Measurements from ENCODE around the gene CD9.
"Not testable (repeated sequence)": the region's sequence is repeated elsewhere in the genome, so short reads cannot be mapped to it uniquely, and the experiment has no call there.

The CD9 gene, protein sequence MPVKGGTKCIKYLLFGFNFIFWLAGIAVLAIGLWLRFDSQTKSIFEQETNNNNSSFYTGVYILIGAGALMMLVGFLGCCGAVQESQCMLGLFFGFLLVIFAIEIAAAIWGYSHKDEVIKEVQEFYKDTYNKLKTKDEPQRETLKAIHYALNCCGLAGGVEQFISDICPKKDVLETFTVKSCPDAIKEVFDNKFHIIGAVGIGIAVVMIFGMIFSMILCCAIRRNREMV
- 2.7 to 4.1 reads per million in 2 donors for total RNA-seq

DNA sequence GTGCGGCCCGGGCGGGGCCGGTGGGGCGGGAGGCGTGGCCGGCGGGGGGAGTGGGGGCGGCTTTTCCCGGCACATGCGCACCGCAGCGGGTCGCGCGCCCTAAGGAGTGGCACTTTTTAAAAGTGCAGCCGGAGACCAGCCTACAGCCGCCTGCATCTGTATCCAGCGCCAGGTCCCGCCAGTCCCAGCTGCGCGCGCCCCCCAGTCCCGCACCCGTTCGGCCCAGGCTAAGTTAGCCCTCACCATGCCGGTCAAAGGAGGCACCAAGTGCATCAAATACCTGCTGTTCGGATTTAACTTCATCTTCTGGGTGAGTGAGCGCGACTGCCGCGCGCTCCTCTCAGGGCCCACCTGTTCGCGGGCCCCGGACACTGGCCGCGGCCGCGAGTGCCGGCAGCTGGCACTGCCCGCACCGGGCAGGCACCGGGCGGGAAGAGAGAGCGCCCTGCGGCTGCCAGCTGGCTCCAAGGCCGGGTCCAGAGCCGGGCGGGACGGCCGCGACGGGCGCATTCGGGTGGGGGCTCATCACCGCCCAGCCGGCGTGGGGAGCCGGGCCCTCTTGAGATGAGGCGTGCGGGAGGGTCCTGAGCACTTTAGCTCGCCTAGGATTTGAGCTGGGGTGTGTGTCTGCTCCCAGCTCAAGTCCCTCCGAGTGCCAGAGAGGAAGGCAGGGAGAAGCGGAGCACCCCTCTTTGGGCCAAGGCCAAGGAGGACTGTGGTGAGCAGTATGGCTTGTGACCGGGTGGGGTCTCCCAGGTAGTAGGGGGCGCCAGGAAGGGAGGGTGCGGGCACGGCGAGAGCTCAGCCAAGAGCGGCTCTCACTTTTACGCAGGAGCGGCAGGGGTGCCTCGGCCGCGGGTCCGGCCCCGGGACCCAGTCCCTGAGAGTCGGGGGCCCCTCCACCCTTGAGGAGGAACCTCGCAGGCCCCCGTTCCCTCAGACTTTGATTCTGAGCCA lies at the start of gene CD9:
TSS of gene CD9 (plus strand) at position 145 of the 957 bp plus-strand sequence. CDS start at position 245, 100 bp downstream.
- DNase-seq = no peak

DNA sequence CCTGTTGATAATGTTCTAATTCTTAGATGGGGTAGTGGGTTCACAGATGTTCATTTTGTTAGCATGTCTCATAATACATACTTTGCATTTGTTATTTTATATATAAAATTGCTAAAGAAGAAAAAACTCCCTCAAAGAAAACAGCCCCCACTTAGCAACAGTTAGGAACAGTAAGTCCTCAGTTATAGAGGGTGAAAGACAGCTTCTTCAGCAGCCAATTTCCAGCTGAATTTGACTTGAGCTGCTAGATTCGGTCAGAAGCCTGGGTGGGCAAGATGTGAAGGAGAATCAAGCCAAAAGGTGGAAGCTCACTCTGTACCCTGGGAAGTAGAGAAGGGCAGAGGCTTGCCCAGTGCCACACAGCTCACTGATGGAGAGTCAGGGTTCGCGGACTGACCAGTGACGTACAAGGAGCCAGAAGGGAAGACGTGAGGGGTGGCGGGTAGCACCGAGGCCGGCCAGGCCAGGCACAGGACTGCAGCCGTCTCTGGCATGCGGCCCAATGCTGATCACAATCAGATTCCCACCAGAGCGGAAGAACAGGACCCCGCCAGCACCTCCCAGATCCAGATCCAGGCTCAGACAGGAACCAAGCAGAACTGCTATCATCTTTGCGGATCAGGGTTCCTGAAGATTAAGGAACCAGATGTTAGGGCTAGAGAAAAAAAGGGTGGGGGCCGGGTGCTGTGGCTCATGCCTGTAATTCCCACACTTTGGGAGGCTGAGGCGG lies 45.3 kb upstream of the CD9 start:
- no peak for DNase-seq

DNA sequence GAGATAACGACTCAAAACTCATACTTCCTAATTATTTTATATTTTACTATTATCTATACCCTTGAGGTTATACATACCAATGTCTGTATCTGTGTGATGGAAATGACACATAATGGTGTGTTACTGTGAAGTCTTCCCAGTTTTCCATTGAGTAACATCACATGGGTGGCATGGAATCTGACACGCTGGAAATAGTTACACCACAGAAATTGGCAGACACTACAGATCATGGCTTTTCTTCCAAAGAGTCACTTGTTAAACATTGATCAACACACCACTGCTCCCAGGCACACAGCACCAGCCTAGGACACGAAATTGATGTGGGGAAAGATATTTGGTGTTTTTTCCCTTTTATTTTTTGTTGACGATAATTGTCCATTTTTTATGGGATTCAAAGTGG lies 42.7 kb upstream of the CD9 start:
- DNase-seq = no peak

DNA sequence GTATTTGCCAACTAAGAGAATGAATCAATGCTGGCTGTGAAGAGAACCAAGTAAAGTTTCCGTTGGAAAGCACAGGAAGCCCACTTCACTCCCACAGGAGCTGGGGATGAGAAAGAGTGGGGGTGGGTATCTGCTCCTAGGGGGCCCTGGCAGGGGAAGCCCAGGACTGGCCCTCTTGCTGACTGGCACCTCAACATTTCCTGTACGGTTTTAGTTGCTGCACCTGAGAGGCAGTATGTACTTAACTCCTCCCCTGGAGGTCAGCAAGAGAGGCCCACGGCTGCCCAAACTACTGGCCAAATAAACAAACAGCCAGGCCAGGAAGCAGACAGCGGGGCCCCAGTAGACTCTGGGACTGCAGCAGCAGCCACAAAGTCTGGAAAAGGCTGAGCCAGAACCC lies 41.9 kb upstream of the CD9 start:
- no peak for DNase-seq

DNA sequence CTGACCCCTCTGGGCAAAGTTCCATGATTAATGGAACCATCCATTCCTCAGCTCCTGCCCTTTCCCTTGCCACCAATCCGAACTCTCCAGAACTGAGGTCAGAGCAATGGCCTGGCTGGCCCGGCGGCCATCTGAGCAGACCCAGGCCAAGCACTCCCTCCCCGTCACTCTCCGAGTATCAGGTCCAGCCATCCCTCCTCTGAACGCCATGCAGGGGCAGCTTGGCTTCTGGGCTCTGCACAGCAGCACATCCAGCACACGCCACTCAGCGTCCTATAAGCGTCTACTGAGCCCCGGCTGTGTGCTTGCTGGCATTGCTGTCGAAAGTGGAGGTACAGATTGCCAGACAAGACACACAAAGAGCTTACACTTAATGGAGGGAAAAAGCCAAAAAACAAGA lies 41.5 kb upstream of the CD9 start:
- DNase-seq = no peak

DNA sequence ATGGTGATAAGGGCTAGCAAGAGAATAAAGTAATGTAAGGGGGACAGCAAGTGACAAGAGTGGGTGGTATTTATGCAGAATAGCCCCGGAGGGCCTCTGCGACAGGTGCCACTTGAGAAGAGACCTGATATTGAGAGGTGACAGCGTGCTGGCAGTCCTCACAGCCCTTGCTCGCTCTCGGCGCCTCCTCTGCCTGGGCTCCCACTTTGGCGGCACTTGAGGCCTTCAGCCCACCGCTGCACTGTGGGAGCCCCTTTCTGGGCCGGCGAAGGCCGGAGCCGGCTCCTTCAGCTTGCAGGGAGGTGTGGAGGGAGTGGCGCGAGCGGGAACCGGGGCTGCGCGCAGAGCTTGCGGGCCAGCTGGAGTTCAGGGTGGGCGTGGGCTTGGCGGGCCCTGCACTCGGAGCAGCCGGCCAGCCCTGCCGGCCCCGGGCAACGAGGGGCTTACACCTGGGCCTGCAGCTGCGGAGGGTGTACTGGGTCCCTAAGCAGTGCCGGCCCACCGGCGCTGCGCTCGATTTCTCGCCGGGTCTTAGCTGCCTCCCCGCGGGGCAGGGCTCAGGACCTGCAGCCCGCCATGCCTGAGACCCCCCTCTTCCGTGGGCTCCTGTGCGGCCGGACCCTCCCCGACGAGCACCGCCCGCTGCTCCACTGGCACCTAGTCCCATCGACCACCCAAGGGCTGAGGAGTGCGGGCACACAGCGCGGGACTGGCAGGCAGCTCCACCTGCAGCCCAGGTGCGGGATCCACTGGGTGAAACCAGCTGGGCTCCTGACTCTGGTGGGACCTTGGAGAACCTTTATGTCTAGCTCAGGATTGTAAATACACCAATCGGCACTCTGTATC lies 40.8 kb upstream of the CD9 start:
- DNase-seq = not testable (repeated sequence)

DNA sequence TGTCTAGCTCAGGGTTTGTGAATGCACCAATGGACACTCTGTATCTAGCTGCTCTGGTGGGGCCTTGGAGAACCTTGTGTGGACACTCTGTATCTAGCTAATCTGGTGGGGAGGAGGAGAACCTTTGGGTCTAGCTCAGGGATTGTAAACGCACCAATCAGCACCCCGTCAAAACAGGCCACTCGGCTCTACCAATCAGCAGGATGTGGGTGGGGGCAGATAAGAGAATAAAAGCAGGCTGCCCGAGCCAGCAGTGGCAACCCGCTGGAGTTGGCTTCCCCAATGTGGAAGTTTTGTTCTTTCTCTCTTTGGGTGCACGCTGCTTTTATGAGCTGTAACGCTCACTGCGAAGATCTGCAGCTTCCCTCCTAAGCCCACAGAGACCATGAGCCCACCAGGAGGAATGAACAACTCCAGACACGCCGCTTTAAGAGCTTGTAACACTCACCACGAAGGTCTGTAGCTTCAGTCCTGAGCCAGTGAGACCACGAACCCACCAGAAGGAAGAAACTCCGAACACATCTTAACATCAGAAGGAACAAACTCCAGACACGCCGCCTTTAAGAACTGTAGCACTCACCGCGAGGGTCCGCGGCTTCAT lies 40.1 kb upstream of the CD9 start:
- not testable (repeated sequence) for DNase-seq

DNA sequence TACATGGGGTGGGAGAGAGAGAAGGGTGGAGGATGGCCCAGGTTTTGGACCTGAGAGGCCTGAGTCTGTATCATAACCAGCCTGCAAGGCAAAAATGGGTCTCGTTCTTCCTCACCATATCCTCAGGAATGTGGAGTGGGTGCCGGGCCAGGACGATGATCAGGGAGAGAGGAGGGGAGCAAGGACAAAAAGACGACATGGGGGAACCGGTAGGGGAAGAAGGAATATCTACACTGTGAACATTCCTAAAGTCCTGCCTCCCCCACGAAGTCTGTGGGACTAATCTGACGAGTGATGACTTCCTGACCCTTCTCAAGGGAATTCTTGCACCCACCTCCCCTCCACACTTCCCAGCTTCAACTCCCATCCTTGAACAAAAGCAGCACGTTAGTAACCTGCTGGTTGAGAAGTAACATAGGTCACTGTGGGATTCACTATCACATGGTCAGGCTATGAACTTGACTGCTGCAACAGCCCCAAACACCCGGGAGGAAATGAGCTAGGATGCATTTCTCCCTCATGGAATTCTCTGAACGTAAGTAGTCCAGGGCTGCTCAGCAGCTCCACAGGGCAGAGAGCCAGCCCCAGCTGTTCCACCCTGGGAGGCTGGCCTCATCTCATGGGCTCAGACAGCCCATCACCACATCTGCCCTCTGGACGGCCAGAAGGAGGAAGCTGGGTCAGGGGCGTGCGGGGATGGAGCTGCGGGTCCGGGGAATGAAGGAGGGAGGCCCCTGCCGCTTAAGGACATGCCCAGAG lies 38.9 kb upstream of the CD9 start:
- no peak for DNase-seq

DNA sequence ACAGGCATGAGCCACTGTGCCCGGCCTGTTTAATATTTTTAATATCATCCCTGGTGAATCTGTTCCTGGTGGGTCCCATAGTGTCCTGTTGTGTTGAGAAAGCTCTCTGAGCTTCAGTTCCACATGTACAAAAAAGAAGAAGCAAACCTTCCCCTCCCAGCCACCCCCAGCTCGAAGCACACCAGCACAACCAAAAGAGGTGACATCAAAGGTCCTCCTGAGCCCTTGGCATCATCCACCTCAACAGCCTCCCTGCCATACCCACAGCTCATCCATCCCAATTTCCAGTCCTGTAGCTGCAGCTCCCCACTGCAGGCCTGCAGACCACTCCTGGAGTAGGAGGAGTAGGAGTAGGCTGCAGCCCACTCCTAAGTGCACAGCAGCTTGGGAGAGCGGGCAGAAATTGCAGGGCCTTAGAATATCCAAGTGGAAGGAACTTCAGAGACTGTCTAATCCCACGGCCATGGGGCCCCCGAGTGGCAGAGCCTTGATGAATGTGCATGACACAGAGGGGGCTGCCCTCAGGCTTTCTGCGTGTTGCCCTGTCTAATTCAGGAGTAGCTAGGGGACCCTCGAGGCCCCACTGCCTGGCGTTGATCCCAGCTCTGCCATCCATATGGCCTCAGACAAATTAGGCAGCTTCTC lies 36.7 kb upstream of the CD9 start:
- no peak for DNase-seq

DNA sequence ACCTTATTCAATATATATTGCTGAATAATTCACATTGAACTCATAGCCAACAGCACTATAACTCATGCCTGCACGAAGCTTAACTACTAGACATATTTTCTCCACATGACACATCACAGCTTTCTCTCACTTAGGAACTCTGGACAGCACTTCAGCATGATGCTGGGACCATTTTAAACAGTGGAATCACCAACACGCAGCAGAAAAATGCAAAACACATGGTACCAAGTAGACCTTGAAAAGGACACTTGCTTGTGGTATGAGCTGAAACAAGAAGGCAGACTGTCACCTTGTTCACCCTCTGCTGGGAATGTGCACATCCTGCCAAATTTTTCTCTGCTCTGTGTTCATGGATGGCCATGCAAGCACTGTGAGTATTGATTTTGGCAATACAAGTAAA lies 34.8 kb upstream of the CD9 start:
- DNase-seq = no peak

DNA sequence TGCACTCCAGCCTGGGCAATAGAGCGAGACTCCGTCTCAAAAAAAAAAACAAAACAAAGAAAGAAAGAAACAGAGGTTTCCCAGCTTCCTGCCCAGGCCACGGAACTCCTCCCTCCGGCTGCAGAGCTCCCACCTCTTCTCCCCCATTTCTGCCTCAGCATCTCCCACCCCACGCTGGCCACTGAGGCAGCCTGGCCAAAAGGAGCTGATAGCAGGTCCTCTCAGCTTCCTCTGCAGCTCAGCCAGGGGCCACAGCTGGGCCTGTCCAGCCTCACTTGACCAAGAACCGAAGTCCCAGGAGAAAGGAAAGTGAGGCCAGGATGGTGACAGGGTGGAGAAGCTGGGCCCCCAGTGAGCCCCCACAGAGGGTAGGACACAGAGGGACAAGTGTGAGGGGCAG lies 33.4 kb upstream of the CD9 start:
- DNase-seq = no peak

DNA sequence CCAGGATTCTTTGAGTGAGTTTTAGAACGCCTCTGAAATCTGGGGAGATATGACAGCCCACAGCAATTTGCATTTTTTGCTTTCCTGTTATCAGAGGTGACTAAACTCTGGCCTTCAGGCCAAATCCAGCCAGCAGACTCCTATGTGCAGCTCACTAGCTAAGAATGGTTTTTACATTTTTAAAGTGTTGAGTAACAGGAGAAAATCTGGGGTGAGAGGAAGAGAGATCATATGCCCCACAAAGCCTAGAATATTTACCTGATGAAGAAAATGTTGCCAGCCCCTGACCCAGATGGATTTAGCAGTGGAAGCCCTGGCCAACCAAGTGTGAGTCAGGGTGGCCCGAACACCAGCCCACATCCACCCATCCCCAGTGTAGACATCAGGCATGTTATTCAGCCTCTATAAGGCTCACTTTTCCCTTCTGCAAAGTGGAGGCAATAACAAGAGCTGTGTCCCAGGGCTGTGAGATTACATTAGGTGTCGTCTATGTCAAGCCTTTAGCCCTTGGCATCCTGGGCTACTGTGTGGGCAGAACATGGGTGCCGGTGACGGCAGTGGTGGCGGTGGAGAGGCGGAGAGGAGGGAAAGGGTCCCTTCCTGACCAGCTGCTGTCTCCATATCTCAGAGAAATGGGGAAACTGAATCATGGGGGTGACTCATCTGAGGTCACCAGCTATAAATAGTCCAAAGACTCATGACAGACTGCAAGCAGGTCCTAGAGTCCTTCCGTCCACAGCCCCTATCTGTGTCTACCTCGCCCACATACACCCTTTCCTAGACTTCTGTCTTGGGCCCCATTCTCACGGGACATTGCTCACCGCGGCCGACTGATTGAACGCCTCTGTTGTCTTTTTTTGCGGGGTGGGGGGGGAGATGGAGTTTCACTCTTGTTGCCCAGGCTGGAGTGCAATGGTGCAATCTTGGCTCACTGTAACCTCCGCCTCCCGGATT lies 32.6 kb upstream of the CD9 start:
- DNase-seq = no peak

DNA sequence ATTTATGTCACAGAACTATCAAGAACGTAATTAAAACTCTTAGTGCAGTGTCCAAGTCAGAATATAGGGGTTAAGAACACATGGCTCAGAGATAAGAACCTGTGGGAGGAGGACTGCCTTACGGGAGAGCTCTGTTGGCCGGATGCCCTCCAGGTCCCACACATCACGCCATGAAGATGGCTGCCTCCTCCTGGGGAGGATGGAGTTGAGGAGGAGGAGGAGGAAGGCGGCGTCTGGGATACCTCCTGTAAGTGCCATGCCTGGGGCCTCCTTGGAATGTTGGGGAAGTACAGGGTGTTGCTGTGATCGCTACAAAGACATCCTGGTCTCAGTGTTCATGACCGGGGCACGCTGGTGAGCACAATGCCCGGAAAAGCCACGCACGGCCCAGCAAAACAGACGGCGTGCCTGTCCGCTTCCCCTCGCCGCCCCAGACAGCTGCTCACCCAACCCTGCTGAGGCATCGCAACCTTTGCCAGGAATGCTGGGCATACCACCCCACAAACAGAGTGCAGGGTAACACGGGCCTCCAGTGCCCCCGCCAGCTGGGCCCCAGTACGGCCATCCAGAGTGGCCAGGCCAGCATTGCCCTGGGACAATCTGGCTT lies 28.7 kb upstream of the CD9 start:
- DNase-seq = no peak

DNA sequence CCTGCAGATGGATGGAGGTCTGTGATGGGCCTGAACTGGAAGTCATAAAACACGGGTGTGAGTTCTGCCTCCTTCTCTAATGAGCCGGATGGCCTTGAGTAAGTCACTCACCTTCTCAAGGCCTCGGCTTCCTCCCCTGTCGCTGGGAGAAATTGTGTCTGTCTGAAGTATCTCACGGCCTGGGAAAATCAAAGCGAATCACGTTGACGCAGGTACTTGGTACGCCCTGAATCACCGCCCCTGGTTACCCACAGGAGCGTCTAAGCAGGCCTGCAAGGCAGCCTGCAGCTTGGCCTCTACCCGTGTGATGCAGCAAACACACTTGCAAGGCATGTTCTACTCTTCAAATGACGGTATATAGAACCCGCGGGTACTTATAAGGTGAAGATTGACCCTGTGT lies 28.1 kb upstream of the CD9 start:
- no peak for DNase-seq

DNA sequence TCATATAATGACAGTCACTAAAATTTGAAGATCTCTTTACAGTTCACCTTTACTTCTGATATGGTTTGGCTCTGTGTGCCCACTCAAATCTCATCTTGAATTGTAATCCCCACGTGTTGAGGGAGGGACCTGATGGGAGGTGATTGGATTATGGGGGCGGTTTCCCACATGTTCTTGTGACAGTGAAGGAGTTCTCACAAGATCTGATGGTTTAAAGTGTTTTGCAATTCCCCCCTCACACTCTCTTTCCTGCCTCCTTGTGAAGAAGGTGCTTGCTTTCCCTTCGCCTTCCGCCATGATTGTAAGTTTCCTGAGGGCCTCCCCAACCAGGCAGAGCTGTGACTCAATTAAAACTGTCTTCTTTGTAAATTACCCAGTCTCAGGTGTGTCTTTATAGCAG lies 27.3 kb upstream of the CD9 start:
- no peak for DNase-seq

DNA sequence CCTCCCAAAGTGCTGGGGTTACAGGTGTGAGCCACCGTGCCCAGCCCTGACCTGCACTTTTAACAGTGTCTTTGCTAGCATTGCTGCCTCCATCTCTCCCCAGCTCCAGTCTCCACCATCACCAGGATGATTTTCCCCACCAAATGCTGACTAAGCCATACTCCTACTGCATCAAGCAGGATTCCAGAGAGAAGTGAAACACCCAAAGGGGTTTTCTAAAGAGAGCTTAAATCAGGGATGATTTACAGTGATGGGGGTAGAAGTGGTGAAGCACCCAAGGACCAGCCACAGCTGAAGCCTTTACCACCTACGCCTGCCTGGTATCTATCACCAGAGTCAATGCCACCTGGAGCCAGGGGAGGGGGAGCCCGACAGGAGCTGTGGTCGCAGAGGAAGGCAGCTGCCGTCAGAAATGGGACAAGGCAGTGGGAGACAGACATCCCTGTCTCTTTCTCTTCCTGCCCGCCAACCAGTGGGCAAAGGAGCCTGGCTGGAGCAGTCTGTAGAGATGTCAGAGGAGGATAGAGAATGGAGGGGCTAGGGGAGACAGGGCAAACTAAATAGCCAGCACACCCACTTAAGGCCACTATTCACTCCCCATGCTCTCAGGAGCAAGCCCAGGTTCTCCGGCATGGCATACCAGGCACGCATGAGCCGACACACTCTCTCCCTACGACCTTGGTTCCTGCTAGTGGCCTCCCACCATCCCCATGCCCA lies 22.4 kb upstream of the CD9 start:
- DNase-seq = no peak

DNA sequence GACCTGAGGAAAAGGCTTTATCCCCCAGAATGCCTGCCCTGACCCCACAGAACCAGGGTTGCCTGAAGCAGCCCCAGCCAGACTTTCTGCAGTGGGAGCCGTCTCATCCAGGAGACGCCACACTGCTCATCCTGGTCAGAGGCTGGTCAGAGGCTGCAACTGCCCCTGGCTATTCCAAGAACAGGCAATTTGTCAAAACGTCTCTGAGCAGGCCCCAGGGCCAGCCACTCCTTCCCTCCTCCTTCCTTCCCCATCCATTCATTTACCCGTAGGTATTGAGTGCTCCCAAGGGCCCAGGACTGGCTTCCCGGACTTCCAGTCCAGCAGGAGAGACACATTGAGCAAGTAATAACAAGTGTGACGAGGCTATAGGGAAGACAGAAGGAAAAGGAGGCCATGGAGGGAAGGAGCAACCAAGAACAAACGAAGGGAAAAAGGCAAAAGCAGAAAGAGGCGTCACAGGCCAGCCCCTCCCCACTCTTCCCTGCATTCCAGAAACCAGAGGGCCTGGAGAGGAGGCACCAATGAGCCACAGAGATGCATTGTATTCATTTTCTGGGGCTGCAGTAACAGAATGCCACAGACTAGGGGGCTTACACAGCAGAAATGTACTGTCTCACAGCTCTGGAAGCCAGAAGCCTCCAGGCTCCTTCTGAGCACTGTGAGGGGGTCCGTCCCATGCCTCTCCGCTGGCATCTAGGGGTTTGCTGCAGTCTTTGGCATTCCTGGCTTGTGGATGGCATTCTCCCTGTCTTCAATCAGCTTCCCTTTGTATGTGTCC lies 21.0 kb upstream of the CD9 start:
- no peak for DNase-seq
